AG04449 (cell line): ENCODE measurements around the gene TARP.

Experiments
- CTCF ChIA-PET: fragments of 350-600 bp; formaldehyde crosslinking; extraction: SDS; loops from one replicate; lab custom pipeline; 2021; ENCODE audit warnings: antibody characterized with exemption; lab: Yijun Ruan, JAX
- POLR2A ChIA-PET: fragments of 400-600, 350-600 bp; formaldehyde crosslinking; extraction: SDS; loops from one replicate; lab custom pipeline; 2020; ENCODE audit warnings: antibody characterized with exemption, inconsistent platforms; lab: Yijun Ruan, JAX
- DNase-seq: peaks from one replicate; pipeline ENCODE4 v3.0.0-alpha.2; 2010; ENCODE audit warnings: low read depth, low spot score
- H3K4me3 ChIP-seq: 2 replicates; pipeline ENCODE4 v1.5.1; 2011; ENCODE audit warnings: low read depth, mild to moderate bottlenecking, control low read depth, low read length
- CTCF ChIP-seq: IDR thresholded peaks from one replicate; pipeline ENCODE4 v1.5.1; 2011; ENCODE audit warnings: mild to moderate bottlenecking, moderate library complexity, low read length, control low read depth, inconsistent platforms; ENCODE audit not compliant: insufficient read depth; ENCODE audit errors: missing control alignments

Gene TARP

GRCh38 chr7:38229386-38229785 is 44.0 kb downstream of the TARP start:
- CTCF ChIA-PET = interaction anchor here (1.1 to 4.6 kb wide), 2 partner anchors 12 to 126 kb away, joined by 3 to 57 read pairs; no protein-coding TSS in a partner anchor
- H3K4me3 ChIP-seq = no peak overlapping the region
- POLR2A ChIA-PET = no interaction called here
- TF ChIP-seq CTCF = no peak
- DNase-seq = no peak

- TF ChIP-seq CTCF = no peak
- H3K4me3 ChIP-seq = no peak overlapping the region
- DNase-seq = no peak
- POLR2A ChIA-PET = no interaction called here
- CTCF ChIA-PET = interaction anchor here (1.4 to 10.3 kb wide), 5 partner anchors 9 to 120 kb away, joined by 4 to 265 read pairs (median 17); no protein-coding TSS in a partner anchor
These were observed 49.0 kb downstream of the TARP start for GRCh38 chr7:38224392-38224791.

GRCh38 chr7:38223306-38223705 is 50.1 kb downstream of the TARP start:
- POLR2A ChIA-PET = no interaction called here
- DNase-seq = no peak
- CTCF ChIA-PET = interaction anchor here (0.9 to 10.3 kb wide), 29 partner anchors 8 to 327 kb away, joined by 3 to 265 read pairs (median 4); partner anchors contain the start of gene SFRP4
- no peak for TF ChIP-seq CTCF
- no peak overlapping the region for H3K4me3 ChIP-seq

- DNase-seq = no peak
- no peak overlapping the region for H3K4me3 ChIP-seq
- peak; percentile 63 for TF ChIP-seq CTCF
- CTCF ChIA-PET = interaction anchor here (0.9 to 10.3 kb wide), 30 partner anchors 7 to 327 kb away, joined by 3 to 265 read pairs (median 5); partner anchors contain the start of gene SFRP4
- POLR2A ChIA-PET = no interaction called here
These were observed 50.8 kb downstream of the TARP start for GRCh38 chr7:38222481-38223096.

GRCh38 chr7:38220452-38220851 is 53.0 kb downstream of the TARP start:
- TF ChIP-seq CTCF = no peak
- CTCF ChIA-PET = interaction anchor here (0.9 to 10.3 kb wide), 12 partner anchors 14 to 319 kb away, joined by 3 to 265 read pairs (median 12); partner anchors contain the start of gene STARD3NL
- DNase-seq = no peak
- POLR2A ChIA-PET = no interaction called here
- H3K4me3 ChIP-seq = no peak overlapping the region

GRCh38 chr7:38217672-38218071 is 55.8 kb downstream of the TARP start:
- H3K4me3 ChIP-seq = no peak overlapping the region
- ChIA-PET CTCF (interaction anchor here (0.8 to 10.3 kb wide), 14 partner anchors 9 to 316 kb away, joined by 3 to 265 read pairs (median 7); no protein-coding TSS in a partner anchor), POLR2A (no interaction called here)
- no peak for DNase-seq
- no peak for TF ChIP-seq CTCF
